Hair follicular keratinocyte (primary cell): ENCODE results near the gene BMPR1A. TPM values are rescaled to one million over a fixed set of nuclear protein-coding genes. Genes with fewer than 3 reads are reported as not detected.

ENCODE experiments used
- total RNA-seq: library from RNA; depleted of rRNA; stranded (reverse); fragments of >200 nt; gene quantifications from 2 replicates; pipeline ENCODE4 v1.2.3, GENCODE V29; 2015

The BMPR1A gene
- 13.1 and 15.7 TPM in 2 replicates for total RNA-seq

DNA sequence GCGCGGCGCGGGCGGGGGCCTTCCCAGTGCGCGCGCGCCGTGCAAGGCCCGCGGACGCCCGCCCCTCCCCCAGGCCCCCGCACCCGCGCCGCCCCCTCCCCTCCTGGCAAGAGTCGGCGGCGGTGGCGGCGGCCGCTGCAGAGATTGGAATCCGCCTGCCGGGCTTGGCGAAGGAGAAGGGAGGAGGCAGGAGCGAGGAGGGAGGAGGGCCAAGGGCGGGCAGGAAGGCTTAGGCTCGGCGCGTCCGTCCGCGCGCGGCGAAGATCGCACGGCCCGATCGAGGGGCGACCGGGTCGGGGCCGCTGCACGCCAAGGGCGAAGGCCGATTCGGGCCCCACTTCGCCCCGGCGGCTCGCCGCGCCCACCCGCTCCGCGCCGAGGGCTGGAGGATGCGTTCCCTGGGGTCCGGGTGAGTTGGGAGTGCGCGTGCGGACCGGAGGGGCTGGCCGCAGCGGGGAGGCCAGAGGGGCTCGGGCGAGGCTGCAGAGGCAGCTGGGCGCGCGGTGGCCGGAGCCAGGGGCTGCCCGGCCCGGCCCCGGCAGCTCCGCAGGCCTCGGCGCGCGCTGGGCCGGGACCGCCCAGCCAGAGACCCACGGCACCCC is at the start of gene BMPR1A:
Gene BMPR1A, plus strand, starts transcription at position 109 of the 602 bp plus-strand sequence. CDS start 119,400 bp downstream, outside the sequence.

DNA sequence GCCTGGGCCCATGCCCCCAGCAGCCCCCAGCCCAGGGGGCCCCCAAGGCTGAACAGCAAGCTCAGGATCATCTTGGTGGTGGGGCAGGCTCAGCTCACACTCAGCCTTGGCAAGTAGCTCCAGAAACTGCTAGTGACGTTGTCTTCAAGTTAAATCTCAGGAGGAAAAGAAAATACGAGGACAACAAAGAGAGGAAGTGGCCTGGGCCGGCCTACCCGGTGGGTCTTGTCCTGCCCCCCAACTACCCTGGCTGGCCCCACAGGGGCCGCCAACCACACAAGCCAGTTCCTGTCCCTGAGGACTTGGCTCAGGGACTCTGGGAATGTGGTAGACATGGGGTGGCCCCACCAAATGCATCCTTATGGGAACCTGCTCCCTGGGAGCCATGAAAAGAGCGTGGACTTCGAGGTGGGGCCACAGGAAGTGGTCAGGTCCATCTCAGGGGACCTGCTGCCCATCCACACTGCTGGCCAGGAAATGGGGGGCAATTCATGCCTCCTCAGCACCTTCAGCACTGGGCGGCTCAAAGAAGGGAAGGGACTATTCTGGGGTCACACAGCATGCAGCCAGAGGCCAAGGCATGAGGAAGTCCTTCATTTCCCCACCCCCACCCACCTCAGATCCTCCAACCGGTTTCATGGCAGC is 201.2 kb downstream of the BMPR1A start, which contains the start of gene MMRN2:
Gene MMRN2, minus strand, starts transcription at position 145 of the 645 bp plus-strand sequence. Its CDS starts 74 bp downstream, at position 71.

DNA sequence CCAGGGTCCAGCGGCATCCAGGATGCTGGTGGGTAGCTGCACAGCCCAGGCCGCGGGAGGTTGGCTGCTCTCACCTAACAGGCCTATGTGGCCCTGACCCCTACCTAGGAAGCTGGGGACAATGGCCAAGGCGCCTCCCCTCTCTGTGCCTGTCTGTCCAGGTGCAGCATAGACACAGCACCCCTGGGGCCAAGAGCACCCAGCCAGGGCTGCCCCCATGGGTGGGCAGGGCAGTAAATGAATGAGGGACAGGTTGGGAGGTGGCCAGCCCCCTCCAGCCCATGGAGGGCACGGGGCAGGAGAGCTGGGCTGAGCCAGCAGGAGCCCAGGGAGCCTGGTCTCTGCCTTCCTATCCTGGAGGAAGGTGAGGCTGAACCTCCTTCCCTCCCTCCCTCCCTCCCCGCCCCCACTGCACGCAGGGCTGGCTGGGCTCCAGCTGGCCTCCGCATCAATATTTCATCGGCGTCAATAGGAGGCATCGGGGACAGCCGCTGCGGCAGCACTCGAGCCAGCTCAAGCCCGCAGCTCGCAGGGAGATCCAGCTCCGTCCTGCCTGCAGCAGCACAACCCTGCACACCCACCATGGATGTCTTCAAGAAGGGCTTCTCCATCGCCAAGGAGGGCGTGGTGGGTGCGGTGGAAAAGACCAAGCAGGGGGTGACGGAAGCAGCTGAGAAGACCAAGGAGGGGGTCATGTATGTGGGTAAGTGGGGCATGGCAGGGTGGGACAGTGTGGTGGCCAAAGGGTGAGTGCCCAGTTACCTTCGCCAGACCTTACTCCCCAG is 201.9 kb downstream of the BMPR1A start, which contains the start of gene SNCG:
Gene SNCG, plus strand, starts transcription at position 484 of the 785 bp plus-strand sequence. Its CDS starts 99 bp downstream, at position 583.

DNA sequence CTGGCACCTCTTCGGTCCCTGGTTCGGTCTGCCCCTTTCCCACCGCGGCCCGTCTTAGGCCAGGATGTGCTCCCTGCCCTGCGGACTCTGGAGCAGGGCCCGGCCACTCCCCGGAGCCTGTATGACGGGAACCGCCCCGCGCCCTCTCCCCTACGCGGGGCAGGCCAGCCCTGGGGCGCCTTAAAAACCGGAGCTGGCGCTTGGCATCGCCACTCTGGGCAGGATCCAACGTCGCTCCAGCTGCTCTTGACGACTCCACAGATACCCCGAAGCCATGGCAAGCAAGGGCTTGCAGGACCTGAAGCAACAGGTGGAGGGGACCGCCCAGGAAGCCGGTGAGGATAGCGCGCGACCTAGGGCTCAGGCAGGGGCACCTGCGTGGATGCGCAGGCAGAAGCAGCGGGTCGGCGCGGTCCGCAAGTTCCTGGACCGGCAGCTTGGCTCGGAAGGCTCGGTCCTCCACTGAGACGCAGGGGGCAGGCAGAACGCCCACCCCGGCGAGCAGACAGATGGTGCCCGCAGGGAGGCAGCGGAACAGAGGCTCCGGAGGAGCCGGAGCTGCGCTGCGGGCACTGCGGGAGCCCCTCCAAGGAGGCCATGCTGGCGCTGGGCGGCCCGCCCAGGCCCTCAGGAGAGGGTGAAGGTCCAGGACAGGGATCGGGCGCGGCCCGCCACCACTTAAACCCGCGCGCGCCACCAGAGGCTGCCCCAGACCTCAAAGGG is 212.0 kb downstream of the BMPR1A start, which contains the start of gene ADIRF:
Gene ADIRF, plus strand, starts transcription at position 212 of the 723 bp plus-strand sequence. Its CDS starts 63 bp downstream, at position 275.

Other genes starting within 250 kb of the BMPR1A start
- 19.7 and 22.6 TPM in 2 replicates for gene WAPL, start 234.8 kb upstream of the BMPR1A start, total RNA-seq
- not detected in 2 replicates for gene OPN4, start 102.1 kb upstream of the BMPR1A start, total RNA-seq
- not detected in 2 replicates for gene LDB3, start 88.1 kb upstream of the BMPR1A start, total RNA-seq
- 16.9 and 24.7 TPM in 2 replicates for gene MMRN2, start 201.0 kb downstream of the BMPR1A start, total RNA-seq
- gene SNCG, start 202.0 kb downstream of the BMPR1A start, total RNA-seq, result 1.3 and 5.2 TPM in 2 replicates
- gene ADIRF, start 211.9 kb downstream of the BMPR1A start, total RNA-seq, result 23.8 and 44.7 TPM in 2 replicates